ENCODE data around the gene FRS3. TPM values are rescaled to one million over a fixed set of nuclear protein-coding genes. Genes with fewer than 3 reads are reported as not detected.

Gene FRS3
- total and polyA plus RNA-seq, 9 of the 15 experiments (the other 6 are each of a cell fraction or from before 2014, with no cell fraction given) = 0.03 to 3.7 (median 1.6) TPM

DNA sequence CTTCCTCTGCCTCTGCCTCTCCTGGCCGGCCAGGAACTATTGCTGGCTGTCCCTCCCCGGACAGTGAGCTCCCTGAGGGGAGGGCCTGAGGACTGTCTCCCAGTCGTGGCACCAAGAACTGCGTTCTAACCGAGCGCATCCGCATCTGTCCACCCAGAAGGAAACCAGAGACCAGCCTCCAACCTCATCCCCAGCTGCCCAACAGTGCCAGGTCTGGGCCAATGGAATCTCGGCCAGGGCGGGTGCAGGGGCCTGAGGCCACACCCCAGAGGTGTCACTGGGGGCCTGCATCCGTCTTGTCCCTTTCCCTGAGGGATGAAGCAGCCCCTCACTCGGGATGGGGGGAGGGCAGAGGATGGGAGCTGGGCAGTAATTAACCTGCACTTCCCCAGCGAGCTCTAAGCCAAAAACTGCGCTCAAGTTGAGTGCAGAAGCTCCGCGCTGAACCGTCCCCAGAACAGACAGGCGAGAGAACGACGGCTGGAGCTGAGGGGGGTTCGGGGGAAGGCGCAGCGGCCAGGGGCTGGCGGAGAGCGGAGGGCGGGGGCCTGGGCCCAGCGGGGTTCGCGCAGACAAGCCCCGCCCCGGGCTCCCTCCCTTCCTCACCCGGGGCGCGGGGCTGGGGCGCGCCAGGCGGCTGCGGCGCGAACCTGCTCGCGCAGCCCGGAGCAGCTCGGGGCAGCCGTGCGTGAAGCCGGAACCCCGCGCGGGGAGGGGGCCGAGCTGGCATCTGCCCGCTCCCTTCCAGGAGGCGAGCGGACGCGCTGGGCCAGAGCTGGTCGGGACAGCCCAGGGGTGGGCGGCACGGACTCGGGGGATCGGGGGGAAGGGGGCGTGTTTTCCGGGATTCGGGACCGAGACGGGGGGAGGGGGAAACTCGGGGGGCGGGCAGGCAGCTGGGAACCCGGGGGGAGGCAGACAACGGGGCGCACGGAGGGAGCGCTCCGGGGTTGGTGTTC is 45.7 kb downstream of the FRS3 start (continued):
- no peak for TF ChIP-seq ZNF766 (CRISPR knock-in tag; conservative IDR thresholded peaks at IDR 0.05)
- TF ChIP-seq SAFB2 (IDR thresholded peaks at IDR 0.05; ENCODE audit: borderline replicate concordance, low read depth, low read length, severe bottlenecking) = no peak
- TF ChIP-seq ZNF431 (CRISPR knock-in tag; IDR thresholded peaks at IDR 0.05) = no peak
- TF ChIP-seq L3MBTL2 (IDR thresholded peaks at IDR 0.05) = no peak
- TF ChIP-seq, protein P1, sequence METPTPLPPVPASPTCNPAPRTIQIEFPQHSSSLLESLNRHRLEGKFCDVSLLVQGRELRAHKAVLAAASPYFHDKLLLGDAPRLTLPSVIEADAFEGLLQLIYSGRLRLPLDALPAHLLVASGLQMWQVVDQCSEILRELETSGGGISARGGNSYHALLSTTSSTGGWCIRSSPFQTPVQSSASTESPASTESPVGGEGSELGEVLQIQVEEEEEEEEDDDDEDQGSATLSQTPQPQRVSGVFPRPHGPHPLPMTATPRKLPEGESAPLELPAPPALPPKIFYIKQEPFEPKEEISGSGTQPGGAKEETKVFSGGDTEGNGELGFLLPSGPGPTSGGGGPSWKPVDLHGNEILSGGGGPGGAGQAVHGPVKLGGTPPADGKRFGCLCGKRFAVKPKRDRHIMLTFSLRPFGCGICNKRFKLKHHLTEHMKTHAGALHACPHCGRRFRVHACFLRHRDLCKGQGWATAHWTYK (CRISPR knock-in tag; IDR thresholded peaks at IDR 0.05) = no peak
- no peak for TF ChIP-seq CCNT2 (IDR thresholded peaks at IDR 0.05; ENCODE audit: borderline replicate concordance, extremely low read depth, insufficient read length, low read depth, low read length)
- no peak for TF ChIP-seq DMBX1 (CRISPR knock-in tag; IDR thresholded peaks at IDR 0.05; ENCODE audit: borderline replicate concordance)
- TF ChIP-seq NELFE (IDR thresholded peaks at IDR 0.05; ENCODE audit: insufficient read depth, insufficient read length) = no peak
- no peak for TF ChIP-seq PURB (CRISPR knock-in tag; IDR thresholded peaks at IDR 0.05; ENCODE audit: low read depth)
- no peak for TF ChIP-seq CREBBP (IDR thresholded peaks at IDR 0.05; ENCODE audit: low read depth, low read length)
- TF ChIP-seq, protein P2, sequence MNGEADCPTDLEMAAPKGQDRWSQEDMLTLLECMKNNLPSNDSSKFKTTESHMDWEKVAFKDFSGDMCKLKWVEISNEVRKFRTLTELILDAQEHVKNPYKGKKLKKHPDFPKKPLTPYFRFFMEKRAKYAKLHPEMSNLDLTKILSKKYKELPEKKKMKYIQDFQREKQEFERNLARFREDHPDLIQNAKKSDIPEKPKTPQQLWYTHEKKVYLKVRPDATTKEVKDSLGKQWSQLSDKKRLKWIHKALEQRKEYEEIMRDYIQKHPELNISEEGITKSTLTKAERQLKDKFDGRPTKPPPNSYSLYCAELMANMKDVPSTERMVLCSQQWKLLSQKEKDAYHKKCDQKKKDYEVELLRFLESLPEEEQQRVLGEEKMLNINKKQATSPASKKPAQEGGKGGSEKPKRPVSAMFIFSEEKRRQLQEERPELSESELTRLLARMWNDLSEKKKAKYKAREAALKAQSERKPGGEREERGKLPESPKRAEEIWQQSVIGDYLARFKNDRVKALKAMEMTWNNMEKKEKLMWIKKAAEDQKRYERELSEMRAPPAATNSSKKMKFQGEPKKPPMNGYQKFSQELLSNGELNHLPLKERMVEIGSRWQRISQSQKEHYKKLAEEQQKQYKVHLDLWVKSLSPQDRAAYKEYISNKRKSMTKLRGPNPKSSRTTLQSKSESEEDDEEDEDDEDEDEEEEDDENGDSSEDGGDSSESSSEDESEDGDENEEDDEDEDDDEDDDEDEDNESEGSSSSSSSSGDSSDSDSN (IDR thresholded peaks at IDR 0.05; ENCODE audit: borderline replicate concordance in 1 of 2, low read depth in 2 of 2, low read length in 2 of 2) = peak in 1 of 2 experiments; percentile 46; a peak in 1 of 4 replicates
- TF ChIP-seq GABPB2 (CRISPR knock-in tag; conservative IDR thresholded peaks at IDR 0.05) = no peak
- no peak for TF ChIP-seq FOXM1 (IDR thresholded peaks at IDR 0.05; ENCODE audit: low read depth)
- TF ChIP-seq FOXM1 (CRISPR knock-in tag; IDR thresholded peaks at IDR 0.05; ENCODE audit: low read depth) = no peak
- TF ChIP-seq JUND (IDR thresholded peaks at IDR 0.05; ENCODE audit: borderline replicate concordance, low read depth, low read length) = no peak
- TF ChIP-seq JUND (tag; IDR thresholded peaks at IDR 0.05; ENCODE audit: borderline replicate concordance, low read depth, low read length) = no peak
- TF ChIP-seq, protein P3, sequence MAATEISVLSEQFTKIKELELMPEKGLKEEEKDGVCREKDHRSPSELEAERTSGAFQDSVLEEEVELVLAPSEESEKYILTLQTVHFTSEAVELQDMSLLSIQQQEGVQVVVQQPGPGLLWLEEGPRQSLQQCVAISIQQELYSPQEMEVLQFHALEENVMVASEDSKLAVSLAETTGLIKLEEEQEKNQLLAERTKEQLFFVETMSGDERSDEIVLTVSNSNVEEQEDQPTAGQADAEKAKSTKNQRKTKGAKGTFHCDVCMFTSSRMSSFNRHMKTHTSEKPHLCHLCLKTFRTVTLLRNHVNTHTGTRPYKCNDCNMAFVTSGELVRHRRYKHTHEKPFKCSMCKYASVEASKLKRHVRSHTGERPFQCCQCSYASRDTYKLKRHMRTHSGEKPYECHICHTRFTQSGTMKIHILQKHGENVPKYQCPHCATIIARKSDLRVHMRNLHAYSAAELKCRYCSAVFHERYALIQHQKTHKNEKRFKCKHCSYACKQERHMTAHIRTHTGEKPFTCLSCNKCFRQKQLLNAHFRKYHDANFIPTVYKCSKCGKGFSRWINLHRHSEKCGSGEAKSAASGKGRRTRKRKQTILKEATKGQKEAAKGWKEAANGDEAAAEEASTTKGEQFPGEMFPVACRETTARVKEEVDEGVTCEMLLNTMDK (IDR thresholded peaks at IDR 0.05; ENCODE audit: borderline replicate concordance, insufficient read depth, low read depth, low read length, poor library complexity, severe bottlenecking) = no peak
- no peak for TF ChIP-seq TRIM24 (IDR thresholded peaks at IDR 0.05)
- TF ChIP-seq ZNF143 (CRISPR knock-in tag; IDR thresholded peaks at IDR 0.05) = no peak
- no peak for TF ChIP-seq SOX6 (IDR thresholded peaks at IDR 0.05)

All from K562 (cell line).